HCT116 (cell line): ENCODE measurements around the gene BCL2L13. TPM values are rescaled to one million over a fixed set of nuclear protein-coding genes. Genes with fewer than 3 reads are reported as not detected.

Experiments
- ATAC-seq: fragments of 200-7000 bp; cut with Tn5 transposase; 2 replicates; pipeline ENCODE4 v1.9.1; 2020; ENCODE audit warnings: mild to moderate bottlenecking, moderate library complexity
- BruUV-seq: library from RNA; stranded (reverse); fragments of 400-500 nt; replicated peaks from 2 replicates; lab custom pipeline; 2021; lab: Mats Ljungman, UMichigan
- CTCF ChIA-PET: fragments of 300-600 bp; sonication (Branson Sonifier 250); formaldehyde crosslinking; loops from one replicate; lab custom pipeline; 2021; ENCODE audit warnings: antibody characterized with exemption; lab: Charles Lee
- POLR2A ChIA-PET: fragments of 300-600, 350-600 bp; sonication (Branson Sonifier 250); formaldehyde crosslinking; loops from one replicate; lab custom pipeline; 2021; ENCODE audit warnings: antibody characterized with exemption; lab: Charles Lee
- RAD21 ChIA-PET, 2 experiments: fragments of 300-600 bp; sonication (Branson Sonifier 250); formaldehyde crosslinking; loops; one replicate each; lab custom pipeline; 2023; ENCODE audit warnings: low total read pairs in 2 of 2; ENCODE audit not compliant: uncharacterized antibody in 2 of 2, unreplicated experiment in 2 of 2, low non-redundant PET in 1 of 2; lab: Charles Lee
- DNase-seq: peaks from one replicate; pipeline ENCODE4 v3.0.0-alpha.2; 2010; ENCODE audit warnings: low read depth, low spot score
- H2AFZ ChIP-seq: fragments of 200-600 bp; shearing (Covaris generic), sonication (generic); 2 replicates; pipeline ENCODE4 v1.6.1; 2017; ENCODE audit warnings: low read depth, mixed run types, mixed read lengths, antibody characterized with exemption, low read length; ENCODE audit not compliant: poor library complexity, severe bottlenecking
- H3K27ac ChIP-seq: 2 replicates; pipeline ENCODE4 v1.5.1; 2012; ENCODE audit warnings: low read depth, low read length
- H3K27me3 ChIP-seq: fragments of 200-600 bp; sonication (generic); 2 replicates; pipeline ENCODE4 v1.6.1; 2016; ENCODE audit warnings: mixed run types, low read length, mixed read lengths; ENCODE audit not compliant: insufficient read depth
- H3K36me3 ChIP-seq, 2 experiments: fragments of 200-500 bp in 1 of 2; fragments of 200-600 bp in 1 of 2; sonication (Bioruptor generic) in 1 of 2; sonication (generic) in 1 of 2; 2 replicates each; pipeline versions ENCODE4 v1.5.1 to v1.6.1; 2014 to 2016; ENCODE audit warnings: low read length in 2 of 2, inconsistent platforms in 1 of 2, mixed read lengths in 1 of 2, mixed run types in 1 of 2; ENCODE audit not compliant: insufficient read depth in 2 of 2, control insufficient read depth in 1 of 2
- H3K4me1 ChIP-seq, 2 experiments: fragments of 200-600 bp in 1 of 2; sonication (generic) in 1 of 2; 2 replicates each; pipeline versions ENCODE4 v1.5.1 to v1.6.1; 2012 to 2017; ENCODE audit warnings: low read length in 2 of 2, inconsistent platforms in 1 of 2, mild to moderate bottlenecking in 1 of 2, mixed read lengths in 1 of 2, mixed run types in 1 of 2, moderate library complexity in 1 of 2; ENCODE audit not compliant: insufficient read depth in 2 of 2, control insufficient read depth in 1 of 2
- H3K4me2 ChIP-seq: fragments of 200-600 bp; sonication (generic); 2 replicates; pipeline ENCODE4 v1.6.1; 2017; ENCODE audit warnings: mixed run types, low read length, mixed read lengths
- H3K4me3 ChIP-seq, 2 experiments: fragments of 200-600 bp in 1 of 2; sonication (generic) in 1 of 2; replicated peaks in 1 of 2; 2 replicates each; pipeline ENCODE4 v1.5.1; 2011 to 2016; ENCODE audit warnings: low read length in 2 of 2, control low read depth in 1 of 2, low read depth in 1 of 2, mild to moderate bottlenecking in 1 of 2, mixed read lengths in 1 of 2, mixed run types in 1 of 2
- H3K79me2 ChIP-seq: fragments of 200-600 bp; sonication (generic); 2 replicates; pipeline ENCODE4 v1.6.1; 2017; ENCODE audit warnings: mild to moderate bottlenecking, mixed run types, low read length, moderate library complexity, mixed read lengths; ENCODE audit not compliant: insufficient read depth
- H3K9ac ChIP-seq: fragments of 200-600 bp; sonication (generic); 2 replicates; pipeline ENCODE4 v1.6.1; 2016; ENCODE audit warnings: low read length, mixed read lengths
- H3K9me2 ChIP-seq: fragments of 200-600 bp; sonication (generic), shearing (Covaris generic); 2 replicates; pipeline ENCODE4 v1.6.1; 2017; ENCODE audit warnings: mixed run types, mild to moderate bottlenecking, moderate library complexity; ENCODE audit not compliant: insufficient read depth
- H3K9me3 ChIP-seq, 2 experiments: fragments of 200-500 bp in 1 of 2; fragments of 200-600 bp in 1 of 2; sonication (Bioruptor generic) in 1 of 2; sonication (generic) in 1 of 2; 2 replicates each; pipeline ENCODE4 v1.6.1; 2014 to 2017; ENCODE audit warnings: low read length in 2 of 2, mixed read lengths in 2 of 2, inconsistent platforms in 1 of 2, low read depth in 1 of 2, mild to moderate bottlenecking in 1 of 2, mixed run types in 1 of 2, moderate library complexity in 1 of 2; ENCODE audit not compliant: control insufficient read depth in 1 of 2, insufficient read depth in 1 of 2
- H4K20me1 ChIP-seq: fragments of 200-600 bp; sonication (generic), shearing (Covaris generic); 2 replicates; pipeline ENCODE4 v1.6.1; 2017; ENCODE audit warnings: mixed run types, mild to moderate bottlenecking, moderate library complexity; ENCODE audit not compliant: insufficient read depth
- CEBPB ChIP-seq: IDR thresholded peaks from 2 replicates; pipeline ENCODE4 v1.6.1; 2012; ENCODE audit warnings: low read depth
- CTCF ChIP-seq, 3 experiments: fragments of 200-600 bp in 1 of 3; sonication (generic) in 1 of 3; IDR thresholded peaks in 2 of 3; conservative IDR thresholded peaks in 1 of 3; 2 replicates each; pipeline ENCODE4 v1.5.1; 2012 to 2017; ENCODE audit warnings: low read depth in 2 of 3, low read length in 2 of 3, antibody characterized with exemption in 1 of 3, borderline replicate concordance in 1 of 3, control low read depth in 1 of 3, mild to moderate bottlenecking in 1 of 3, mixed read lengths in 1 of 3, mixed run types in 1 of 3, moderate library complexity in 1 of 3; ENCODE audit not compliant: insufficient read depth in 1 of 3
- ELF1 ChIP-seq: IDR thresholded peaks from 2 replicates; pipeline ENCODE4 v1.6.1; 2012; ENCODE audit warnings: low read depth, borderline replicate concordance
- EZH2 ChIP-seq: fragments of 200-600 bp; sonication (generic); IDR thresholded peaks from 2 replicates; pipeline ENCODE4 v1.6.1; 2017; ENCODE audit warnings: antibody characterized with exemption, mixed run types
- FOSL1 ChIP-seq: IDR thresholded peaks from 2 replicates; pipeline ENCODE4 v1.6.1; 2012; ENCODE audit warnings: low read depth
- JUND ChIP-seq: IDR thresholded peaks from 2 replicates; pipeline ENCODE4 v1.6.1; 2012
- POLR2A ChIP-seq: IDR thresholded peaks from 2 replicates; pipeline ENCODE4 v1.7.0; 2011; ENCODE audit warnings: borderline replicate concordance; ENCODE audit not compliant: insufficient read depth, insufficient read length; ENCODE audit errors: extremely low read depth
- POLR2AphosphoS5 ChIP-seq: IDR thresholded peaks from 2 replicates; pipeline ENCODE4 v1.6.1; 2011; ENCODE audit warnings: mild to moderate bottlenecking, low read depth, low read length, moderate library complexity
- SRF ChIP-seq: IDR thresholded peaks from 2 replicates; pipeline ENCODE4 v1.6.1; 2012; ENCODE audit warnings: low read depth
- YY1 ChIP-seq: IDR thresholded peaks from 2 replicates; pipeline ENCODE4 v1.6.1; 2011; ENCODE audit warnings: low read length, low read depth, moderate library complexity, mild to moderate bottlenecking; ENCODE audit not compliant: insufficient replicate concordance; ENCODE audit errors: extremely low read depth
- ZBTB33 ChIP-seq: IDR thresholded peaks from 2 replicates; pipeline ENCODE4 v1.6.1; 2011; ENCODE audit warnings: mild to moderate bottlenecking, low read length, moderate library complexity; ENCODE audit not compliant: insufficient replicate concordance; ENCODE audit errors: extremely low read depth
- ZFX ChIP-seq: fragments of 450-650 bp; IDR thresholded peaks from 2 replicates; pipeline ENCODE4 v1.6.1; 2017
- intact Hi-C: fragments of 100-400 bp; cut with micrococcal nuclease; formaldehyde crosslinking; loops from 2 replicates; pipeline ENCODE4 v1.10.0; 2022
- total RNA-seq: library from RNA; stranded (reverse); gene quantifications from one replicate; pipeline ENCODE4 v1.2.1, GENCODE V29; 2021; ENCODE audit not compliant: unreplicated experiment

Gene BCL2L13
- total RNA-seq, 1 experiment from 2014 or later, result 38.6 TPM

GRCh38 chr22:17777005-17777716, 138.6 kb downstream of the BCL2L13 start:
- no TSS peak for BruUV-seq
- Histone ChIP-seq H3K9me3 (no peaks in the 10 kb centered on the region), H3K9ac (no peak overlapping the region), H3K4me1 (peaks cover 29 to 34% of the 10 kb centered on the region in 2 experiments), H3K27me3 (no peaks in the 10 kb centered on the region), H3K27ac (no peak overlapping the region), H3K79me2 (peaks cover 16% of the 10 kb centered on the region; the same call in 1 of the 2 replicates), H4K20me1 (no peaks in the 10 kb centered on the region), H3K4me3 (no peak overlapping the region), H2AFZ (no peak overlapping the region), H3K36me3 (no peaks in the 10 kb centered on the region), H3K4me2 (no peak overlapping the region), H3K9me2 (no peaks in the 10 kb centered on the region)
- ATAC-seq (no peak), DNase-seq (no peak)
- TF ChIP-seq ZFX (no peak), JUND (no peak), SRF (no peak), ELF1 (no peak), POLR2AphosphoS5 (no peak), ZBTB33 (no peak), EZH2 (no peak), CTCF (IDR thresholded peaks at IDR 0.05 in 2 of 3, conservative IDR thresholded peaks at IDR 0.05 in 1 of 3; ENCODE audit: borderline replicate concordance in 1 of 3, insufficient read depth in 1 of 3, low read depth in 2 of 3, low read length in 2 of 3) (no peak), POLR2A (no peak), FOSL1 (no peak), CEBPB (no peak), YY1 (no peak)
- RAD21 ChIA-PET, result no interaction called here
- CTCF ChIA-PET, result no interaction called here
- intact Hi-C loops, result no loop called here
- POLR2A ChIA-PET, result no interaction called here
